Measurements from ENCODE around the gene METTL22.
A peak's percentile ranks its signal among the peaks of the same experiment; 100 is the strongest.

METTL22 gene

GRCh38 chr16:8579559-8579958, 41.9 kb upstream of the METTL22 start:
- TF ChIP-seq POLR2AphosphoS5 (IDR thresholded peaks at IDR 0.05; ENCODE audit: low read depth) (no peak), REST (IDR thresholded peaks at IDR 0.05; ENCODE audit: insufficient replicate concordance, low read depth) (no peak)
- no peak overlapping the region for H3K4me3 ChIP-seq (replicated peaks; ENCODE audit: insufficient read depth, low read length)
- no peak overlapping the region for H3K27ac ChIP-seq (replicated peaks)
- no peak for DNase-seq (ENCODE audit: low read depth in 1 of 2, low spot score in 1 of 2)
- H3K27me3 ChIP-seq (ENCODE audit: insufficient read depth, poor library complexity, severe bottlenecking) = no peaks in the 10 kb centered on the region

- Histone ChIP-seq H3K4me3 (replicated peaks; ENCODE audit: insufficient read depth, low read length) (no peak overlapping the region), H3K27ac (replicated peaks) (0 out of 2 replicates have a peak overlapping the region, but pooled peaks have one; percentile 26), H3K27me3 (ENCODE audit: insufficient read depth, poor library complexity, severe bottlenecking) (no peaks in the 10 kb centered on the region)
- TF ChIP-seq GABPA (IDR thresholded peaks at IDR 0.05; ENCODE audit: low read depth) (no peak), SPI1 (IDR thresholded peaks at IDR 0.05; ENCODE audit: borderline replicate concordance, low read depth) (peak; percentile 98), REST (IDR thresholded peaks at IDR 0.05; ENCODE audit: insufficient replicate concordance, low read depth) (no peak), CTCF (IDR thresholded peaks at IDR 0.05; ENCODE audit: insufficient read depth, low read length) (no peak)
- DNase-seq (ENCODE audit: low read depth in 1 of 2, low spot score in 1 of 2) = peak in 1 of 2 experiments; percentile 52
Measured at GRCh38 chr16:8581831-8582580, 39.5 kb upstream of the METTL22 start.

- DNase-seq (ENCODE audit: low read depth in 1 of 2, low spot score in 1 of 2) = no peak
- Histone ChIP-seq H3K4me3 (replicated peaks; ENCODE audit: insufficient read depth, low read length) (no peak overlapping the region), H3K27me3 (ENCODE audit: insufficient read depth, poor library complexity, severe bottlenecking) (peaks cover 4% of the 10 kb centered on the region), H3K27ac (replicated peaks) (no peak overlapping the region)
- TF ChIP-seq CTCF (IDR thresholded peaks at IDR 0.05; ENCODE audit: insufficient read depth, low read length) = no peak
- TF ChIP-seq GABPA (IDR thresholded peaks at IDR 0.05; ENCODE audit: low read depth) = no peak
- TF ChIP-seq POLR2AphosphoS5 (IDR thresholded peaks at IDR 0.05; ENCODE audit: low read depth) = no peak
Measured at GRCh38 chr16:8583199-8583598, 38.3 kb upstream of the METTL22 start.

- Histone ChIP-seq H3K27me3 (ENCODE audit: insufficient read depth, poor library complexity, severe bottlenecking) (peaks cover 10% of the 10 kb centered on the region), H3K4me3 (replicated peaks; ENCODE audit: insufficient read depth, low read length) (no peak overlapping the region), H3K27ac (replicated peaks) (no peak overlapping the region)
- no peak for TF ChIP-seq REST (IDR thresholded peaks at IDR 0.05; ENCODE audit: insufficient replicate concordance, low read depth)
- no peak for TF ChIP-seq GABPA (IDR thresholded peaks at IDR 0.05; ENCODE audit: low read depth)
- TF ChIP-seq CTCF (IDR thresholded peaks at IDR 0.05; ENCODE audit: insufficient read depth, low read length) = no peak
- no peak for TF ChIP-seq POLR2AphosphoS5 (IDR thresholded peaks at IDR 0.05; ENCODE audit: low read depth)
- TF ChIP-seq SPI1 (IDR thresholded peaks at IDR 0.05; ENCODE audit: borderline replicate concordance, low read depth) = no peak
- no peak for DNase-seq (ENCODE audit: low read depth in 1 of 2, low spot score in 1 of 2)
Measured at GRCh38 chr16:8583732-8584131, 37.8 kb upstream of the METTL22 start.
